ENCODE data around the gene SRL.
"Not testable (repeated sequence)": the region's sequence is repeated elsewhere in the genome, so short reads cannot be mapped to it uniquely, and the experiment has no call there.

Gene SRL

GRCh38 chr16:4160658-4161430 lies 81.0 kb downstream of the SRL start:
- no peak for DNase-seq (ENCODE audit: low spot score)

GRCh38 chr16:4159726-4160125 lies 82.2 kb downstream of the SRL start:
- DNase-seq (ENCODE audit: low spot score) = no peak

- DNase-seq (ENCODE audit: low spot score) = no peak
These were observed 83.5 kb downstream of the SRL start for GRCh38 chr16:4158143-4159093.

GRCh38 chr16:4157376-4157825 lies 84.5 kb downstream of the SRL start:
- DNase-seq (ENCODE audit: low spot score) = no peak

- DNase-seq (ENCODE audit: low spot score) = not testable (repeated sequence)
These were observed 85.4 kb downstream of the SRL start for GRCh38 chr16:4156503-4156902.

GRCh38 chr16:4153364-4153763 lies 88.5 kb downstream of the SRL start:
- not testable (repeated sequence) for DNase-seq (ENCODE audit: low spot score)

GRCh38 chr16:4152267-4152666 lies 89.6 kb downstream of the SRL start:
- no peak for DNase-seq (ENCODE audit: low spot score)

- DNase-seq (ENCODE audit: low spot score) = no peak
These were observed 94.6 kb downstream of the SRL start for GRCh38 chr16:4147236-4147635.

GRCh38 chr16:4142268-4142667 lies 99.6 kb downstream of the SRL start:
- no peak for DNase-seq (ENCODE audit: low spot score)

GRCh38 chr16:4141604-4142003 lies 100.3 kb downstream of the SRL start:
- no peak for DNase-seq (ENCODE audit: low spot score)

- no peak for DNase-seq (ENCODE audit: low spot score)
These were observed 101.2 kb downstream of the SRL start for GRCh38 chr16:4140652-4141051.

GRCh38 chr16:4139968-4140367 lies 101.9 kb downstream of the SRL start:
- no peak for DNase-seq (ENCODE audit: low spot score)

Measured in AG08396 (cell line).